ENCODE measurements around the gene ASCC2.

ASCC2 gene

GRCh38 chr22:29795663-29796062 lies 42.4 kb downstream of the ASCC2 start:
- Histone ChIP-seq H3K9me3 (ENCODE audit: control insufficient read depth, low read length) (no peaks in the 10 kb centered on the region), H2AFZ (no peak overlapping the region), H3K27me3 (ENCODE audit: control insufficient read depth, insufficient read depth, low read length) (no peaks in the 10 kb centered on the region), H3K9ac (no peak overlapping the region), H3K27ac (peak overlapping the region; percentile 78), H3K36me3 (ENCODE audit: control insufficient read depth, insufficient read depth, low read length) (no peaks in the 10 kb centered on the region), H3K4me1 (peaks cover 26% of the 10 kb centered on the region), H3K79me2 (no peaks in the 10 kb centered on the region), H3K4me3 (ENCODE audit: low read depth, low read length) (no peak overlapping the region), H3K4me2 (ENCODE audit: low read length) (no peak overlapping the region)
- no peak for TF ChIP-seq CTCF (IDR thresholded peaks at IDR 0.05)

DNA sequence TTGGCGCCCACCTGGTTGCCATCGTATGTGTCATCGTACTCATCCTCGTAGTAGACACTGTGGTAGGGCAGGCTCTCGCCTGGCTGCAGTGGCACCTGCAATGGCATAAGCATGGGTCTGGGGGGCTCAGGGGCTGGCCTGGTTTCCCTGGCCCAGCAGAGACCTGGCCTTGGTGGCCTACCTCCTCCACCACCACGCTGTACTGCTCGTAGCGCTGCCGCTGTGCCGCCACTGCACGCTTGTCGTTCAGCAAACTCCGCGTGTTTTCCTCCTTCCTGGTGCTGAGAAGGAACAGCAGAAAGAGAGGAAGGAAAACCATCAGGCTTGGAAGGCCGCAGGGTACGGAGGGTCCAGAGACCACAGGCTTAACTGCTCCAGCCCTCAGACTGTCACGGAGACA lies 44.7 kb downstream of the ASCC2 start:
- no peak overlapping the region for H3K9ac ChIP-seq
- no peaks in the 10 kb centered on the region for H3K9me3 ChIP-seq (ENCODE audit: control insufficient read depth, low read length)
- no peak for TF ChIP-seq CTCF (IDR thresholded peaks at IDR 0.05)
- H3K4me2 ChIP-seq (ENCODE audit: low read length), result no peak overlapping the region
- H3K27me3 ChIP-seq (ENCODE audit: control insufficient read depth, insufficient read depth, low read length), result no peaks in the 10 kb centered on the region
- H3K4me3 ChIP-seq (ENCODE audit: low read depth, low read length), result no peak overlapping the region
- no peaks in the 10 kb centered on the region for H3K36me3 ChIP-seq (ENCODE audit: control insufficient read depth, insufficient read depth, low read length)
- no peak overlapping the region for H3K27ac ChIP-seq
- peaks cover 9% of the 10 kb centered on the region for H3K4me1 ChIP-seq
- no peak overlapping the region for H2AFZ ChIP-seq
- no peaks in the 10 kb centered on the region for H3K79me2 ChIP-seq

DNA sequence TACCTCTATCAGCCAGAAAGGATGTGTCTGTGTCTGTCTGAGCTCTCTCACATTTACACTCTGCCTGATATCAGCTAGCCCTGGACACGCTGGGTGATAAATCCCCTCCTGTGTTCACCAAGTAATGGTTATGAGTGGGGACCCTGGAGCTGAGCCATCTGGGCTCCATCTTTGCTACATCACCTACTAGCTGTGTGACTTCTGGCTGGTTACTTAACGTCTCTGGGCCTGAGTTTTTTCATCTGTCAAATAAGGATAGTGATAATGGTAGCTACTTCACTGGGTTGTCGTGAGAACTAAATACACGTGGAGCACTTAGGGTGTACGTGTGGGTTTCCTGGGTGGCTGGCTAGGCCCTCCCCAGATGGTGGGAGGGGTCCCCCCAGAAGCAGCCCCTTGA lies 48.0 kb downstream of the ASCC2 start:
- H2AFZ ChIP-seq, result no peak overlapping the region
- no peak overlapping the region for H3K4me3 ChIP-seq (ENCODE audit: low read depth, low read length)
- no peak overlapping the region for H3K9ac ChIP-seq
- no peak overlapping the region for H3K27ac ChIP-seq
- no peaks in the 10 kb centered on the region for H3K9me3 ChIP-seq (ENCODE audit: control insufficient read depth, low read length)
- H3K27me3 ChIP-seq (ENCODE audit: control insufficient read depth, insufficient read depth, low read length), result no peaks in the 10 kb centered on the region
- no peak for TF ChIP-seq CTCF (IDR thresholded peaks at IDR 0.05)
- no peaks in the 10 kb centered on the region for H3K79me2 ChIP-seq
- no peak overlapping the region for H3K4me2 ChIP-seq (ENCODE audit: low read length)
- H3K4me1 ChIP-seq, result peaks cover 10% of the 10 kb centered on the region
- H3K36me3 ChIP-seq (ENCODE audit: control insufficient read depth, insufficient read depth, low read length), result no peaks in the 10 kb centered on the region

GRCh38 chr22:29788339-29789279 lies 49.5 kb downstream of the ASCC2 start:
- H3K9ac ChIP-seq, result no peak overlapping the region
- H3K4me3 ChIP-seq (ENCODE audit: low read depth, low read length), result no peak overlapping the region
- H3K79me2 ChIP-seq, result no peaks in the 10 kb centered on the region
- no peak overlapping the region for H3K4me2 ChIP-seq (ENCODE audit: low read length)
- no peak overlapping the region for H3K27ac ChIP-seq
- H3K27me3 ChIP-seq (ENCODE audit: control insufficient read depth, insufficient read depth, low read length), result no peaks in the 10 kb centered on the region
- TF ChIP-seq CTCF (IDR thresholded peaks at IDR 0.05), result no peak
- H3K9me3 ChIP-seq (ENCODE audit: control insufficient read depth, low read length), result no peaks in the 10 kb centered on the region
- H2AFZ ChIP-seq, result no peak overlapping the region
- no peaks in the 10 kb centered on the region for H3K36me3 ChIP-seq (ENCODE audit: control insufficient read depth, insufficient read depth, low read length)
- peaks cover 6% of the 10 kb centered on the region for H3K4me1 ChIP-seq
